PC-3 (cell line): ENCODE results near the gene ZBTB26. TPM values are rescaled to one million over a fixed set of nuclear protein-coding genes. Genes with fewer than 3 reads are reported as not detected.

ENCODE experiments used
- ATAC-seq: fragments of 200-7000 bp; cut with Tn5 transposase; 2 replicates; pipeline ENCODE4 v1.9.1; 2020; ENCODE audit warnings: mild to moderate bottlenecking, moderate library complexity
- BruUV-seq: library from RNA; stranded (reverse); fragments of 400-500 nt; replicated peaks from 2 replicates; lab custom pipeline; 2021; lab: Mats Ljungman, UMichigan
- CTCF ChIA-PET: fragments of 300-600 bp; sonication (Branson Sonifier 250); formaldehyde crosslinking; loops from one replicate; lab custom pipeline; 2022; ENCODE audit warnings: antibody characterized with exemption; lab: Charles Lee
- POLR2A ChIA-PET: fragments of 300-600 bp; sonication (Branson Sonifier 250); formaldehyde crosslinking; loops from one replicate; lab custom pipeline; 2022; ENCODE audit warnings: antibody characterized with exemption; ENCODE audit not compliant: unreplicated experiment; lab: Charles Lee
- DNase-seq: peaks from one replicate; pipeline ENCODE4 v3.0.0-alpha.2; 2015
- H2AFZ ChIP-seq: fragments of 300-600 bp; sonication (generic); 2 replicates; pipeline ENCODE4 v1.6.0; 2016; ENCODE audit warnings: antibody characterized with exemption, low read length
- H3F3A ChIP-seq: fragments of 300-600 bp; sonication (generic); one replicate; pipeline ENCODE4 v1.6.0; 2017; ENCODE audit warnings: antibody characterized with exemption, low read length, control low read depth, mild to moderate bottlenecking; ENCODE audit not compliant: unreplicated experiment
- H3K27ac ChIP-seq: fragments of 300-600 bp; sonication (generic); 2 replicates; pipeline ENCODE4 v1.5.1; 2016; ENCODE audit warnings: mild to moderate bottlenecking, low read length
- H3K27me3 ChIP-seq: fragments of 300-600 bp; sonication (generic); 2 replicates; pipeline ENCODE4 v1.6.1; 2016; ENCODE audit warnings: low read length, mixed read lengths
- H3K36me3 ChIP-seq: fragments of 300-600 bp; sonication (generic); 2 replicates; pipeline ENCODE4 v1.6.1; 2016; ENCODE audit warnings: low read depth, mixed run types, low read length, mixed read lengths
- H3K4me1 ChIP-seq: fragments of 300-600 bp; sonication (generic); 2 replicates; pipeline ENCODE4 v1.5.1; 2016; ENCODE audit warnings: low read length; ENCODE audit not compliant: insufficient read depth
- H3K4me2 ChIP-seq: fragments of 300-600 bp; sonication (generic); 2 replicates; pipeline ENCODE4 v1.6.0; 2016; ENCODE audit warnings: low read length
- H3K4me3 ChIP-seq: fragments of 300-600 bp; sonication (generic); 2 replicates; pipeline ENCODE4 v1.5.1; 2016; ENCODE audit warnings: mild to moderate bottlenecking, low read length, mixed read lengths
- H3K79me2 ChIP-seq: fragments of 300-600 bp; sonication (generic); 2 replicates; pipeline ENCODE4 v1.6.1; 2017; ENCODE audit warnings: low read length, mixed read lengths
- H3K9ac ChIP-seq: fragments of 300-600 bp; sonication (generic); 2 replicates; pipeline ENCODE4 v1.6.0; 2016; ENCODE audit warnings: mild to moderate bottlenecking, low read length
- H3K9me2 ChIP-seq: fragments of 300-600 bp; sonication (generic); replicated peaks from 2 replicates; pipeline ENCODE4 v1.6.1; 2016; ENCODE audit warnings: mixed run types, low read length, mixed read lengths
- H3K9me3 ChIP-seq: fragments of 300-600 bp; sonication (generic); 2 replicates; pipeline ENCODE4 v1.6.1; 2016; ENCODE audit warnings: low read length, mixed read lengths
- H4K20me1 ChIP-seq: fragments of 300-600 bp; sonication (generic); 2 replicates; pipeline ENCODE4 v1.6.1; 2016; ENCODE audit warnings: low read length, mixed read lengths
- CTCF ChIP-seq: fragments of 300-600 bp; sonication (generic); conservative IDR thresholded peaks from 2 replicates; pipeline ENCODE4 v1.5.1; 2017; ENCODE audit warnings: antibody characterized with exemption, low read depth, mild to moderate bottlenecking, low read length
- EZH2 ChIP-seq: fragments of 300-600 bp; sonication (generic); IDR thresholded peaks from one replicate; pipeline ENCODE4 v1.6.1; 2017; ENCODE audit warnings: antibody characterized with exemption, mild to moderate bottlenecking, low read length; ENCODE audit not compliant: unreplicated experiment
- EZH2phosphoT487 ChIP-seq: fragments of 300-600 bp; sonication (generic); IDR thresholded peaks from 2 replicates; pipeline ENCODE4 v1.6.1; 2018; ENCODE audit warnings: mild to moderate bottlenecking, antibody characterized with exemption, low read length, borderline replicate concordance
- intact Hi-C: fragments of 100-400 bp; cut with micrococcal nuclease; formaldehyde crosslinking; loops from 2 replicates; pipeline ENCODE4 v1.9.0; 2023
- total RNA-seq: library from RNA; depleted of rRNA; stranded (reverse); fragments of >200 nt; gene quantifications from 2 replicates; pipeline ENCODE4 v1.2.3, GENCODE V29; 2014

The ZBTB26 gene
- total RNA-seq, 1 experiment from 2014 or later: 1.6 TPM

- H3K36me3 ChIP-seq: no peaks in the 10 kb centered on the region
- H3F3A ChIP-seq: no peaks in the 10 kb centered on the region
- H3K79me2 ChIP-seq: peaks cover 84% of the 10 kb centered on the region
- H3K4me3 ChIP-seq: peak overlapping the region; percentile 81
- ChIA-PET CTCF (no interaction called here), POLR2A (interaction anchor here (0.6 kb wide), 1 partner anchor 30 kb away, joined by 3 read pairs; no protein-coding TSS in a partner anchor)
- no peaks in the 10 kb centered on the region for H4K20me1 ChIP-seq
- H3K27ac ChIP-seq: peak overlapping the region; percentile 49; the same call in 1 of the 2 replicates
- H3K4me1 ChIP-seq: peaks cover 23% of the 10 kb centered on the region
- BruUV-seq: no TSS peak
- DNase-seq (no peak), ATAC-seq (peak; percentile 27; the same call in 1 of the 2 replicates)
- no peaks in the 10 kb centered on the region for H3K27me3 ChIP-seq
- H3K9me3 ChIP-seq: no peaks in the 10 kb centered on the region
- no peaks in the 10 kb centered on the region for H3K9me2 ChIP-seq
- intact Hi-C loops: loop anchor here (5.0 kb wide), 1 partner anchor 62 kb away; no protein-coding TSS in a partner anchor
- H3K9ac ChIP-seq: peak overlapping the region; percentile 89
- H2AFZ ChIP-seq: peak overlapping the region; percentile 87
- TF ChIP-seq EZH2phosphoT487 (no peak), EZH2 (no peak), CTCF (no peak)
- H3K4me2 ChIP-seq: peak overlapping the region; percentile 81
Observed at GRCh38 chr9:122930541-122931225, 629 bp downstream of the ZBTB26 start.

- Histone ChIP-seq H3K9me2 (no peaks in the 10 kb centered on the region), H2AFZ (no peak overlapping the region), H3K4me3 (peak overlapping the region; percentile 81; the same call in 1 of the 2 replicates), H3K36me3 (no peaks in the 10 kb centered on the region), H4K20me1 (no peaks in the 10 kb centered on the region), H3K4me2 (peak overlapping the region; percentile 81), H3K9me3 (no peaks in the 10 kb centered on the region), H3K4me1 (peaks cover 23% of the 10 kb centered on the region), H3F3A (no peaks in the 10 kb centered on the region), H3K9ac (no peak overlapping the region), H3K79me2 (peaks cover 76% of the 10 kb centered on the region), H3K27ac (no peak overlapping the region), H3K27me3 (no peaks in the 10 kb centered on the region)
- POLR2A ChIA-PET: interaction anchor here (0.6 kb wide), 1 partner anchor 11 kb away, joined by 3 read pairs; no protein-coding TSS in a partner anchor
- intact Hi-C loops: loop anchor here (5.0 kb wide), 1 partner anchor 62 kb away; no protein-coding TSS in a partner anchor
- TF ChIP-seq EZH2 (no peak), CTCF (no peak), EZH2phosphoT487 (no peak)
- CTCF ChIA-PET: interaction anchor here (0.5 kb wide), 1 partner anchor 102 kb away, joined by 3 read pairs; the partner anchor contains the start of gene PDCL
- no TSS peak for BruUV-seq
- DNase-seq (no peak), ATAC-seq (no peak)
Observed at GRCh38 chr9:122929796-122930354, 1.4 kb downstream of the ZBTB26 start.
